Omental fat pad (tissue), 4 donors: ENCODE measurements around the gene CCND1. TPM values are rescaled to one million over a fixed set of nuclear protein-coding genes. Genes with fewer than 3 reads are reported as not detected.

Experiments
- ATAC-seq: fragments of 150-250 bp; one replicate; pipeline ENCODE4 v1.9.1; 2016; ENCODE audit warnings: mild to moderate bottlenecking, moderate library complexity; ENCODE audit not compliant: low FRiP score
- DNase-seq: peaks from one replicate; pipeline ENCODE4 v3.0.0-alpha.2; 2019; ENCODE audit warnings: low spot score
- CTCF ChIP-seq, 3 donors: fragments of 450-650 bp; IDR thresholded peaks; one replicate each; pipeline ENCODE4 v1.5.1; 2016 to 2017; ENCODE audit warnings: antibody characterized with exemption in 3 of 3, mild to moderate bottlenecking in 3 of 3, moderate library complexity in 2 of 3
- total RNA-seq, 4 donors: library from RNA; depleted of rRNA; stranded (reverse); fragments of >200 nt; gene quantifications; one replicate each; pipeline ENCODE4 v1.1.0, GENCODE V29; 2016

The CCND1 gene
- total RNA-seq, 4 donors from 2014 or later = 40.3 to 216 (median 58.2) TPM

DNA sequence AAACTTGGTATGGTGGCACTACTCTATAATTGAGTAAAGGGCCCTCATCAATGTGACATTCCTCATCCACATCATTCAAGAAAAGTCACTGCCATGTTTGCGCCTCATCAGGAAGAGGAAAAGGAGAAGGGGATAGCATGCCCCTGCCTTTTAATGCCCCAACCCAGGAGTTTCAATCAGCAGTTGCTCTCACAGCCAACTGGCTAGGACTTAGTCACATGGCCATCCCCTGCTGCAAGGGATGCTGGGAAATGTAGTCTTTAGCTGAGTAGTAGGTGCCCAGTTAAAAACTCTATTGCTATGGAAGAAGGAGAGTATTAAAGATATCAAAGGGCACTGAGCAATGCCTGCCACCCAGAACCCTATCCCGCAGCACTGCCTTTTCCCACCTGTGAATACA is 10.9 kb upstream of the CCND1 start:
- ATAC-seq (no peak), DNase-seq (no peak)
- no peak for TF ChIP-seq CTCF (IDR thresholded peaks at IDR 0.05)

- no peak for ATAC-seq
- no peak for TF ChIP-seq CTCF (IDR thresholded peaks at IDR 0.05)
- DNase-seq = no peak
These were observed 10.5 kb upstream of the CCND1 start for GRCh38 chr11:69630424-69630823.

GRCh38 chr11:69632900-69633299 is 8.1 kb upstream of the CCND1 start:
- DNase-seq (no peak), ATAC-seq (no peak)
- no peak for TF ChIP-seq CTCF (IDR thresholded peaks at IDR 0.05)

GRCh38 chr11:69634069-69634468 is 6.9 kb upstream of the CCND1 start:
- no peak for DNase-seq

DNA sequence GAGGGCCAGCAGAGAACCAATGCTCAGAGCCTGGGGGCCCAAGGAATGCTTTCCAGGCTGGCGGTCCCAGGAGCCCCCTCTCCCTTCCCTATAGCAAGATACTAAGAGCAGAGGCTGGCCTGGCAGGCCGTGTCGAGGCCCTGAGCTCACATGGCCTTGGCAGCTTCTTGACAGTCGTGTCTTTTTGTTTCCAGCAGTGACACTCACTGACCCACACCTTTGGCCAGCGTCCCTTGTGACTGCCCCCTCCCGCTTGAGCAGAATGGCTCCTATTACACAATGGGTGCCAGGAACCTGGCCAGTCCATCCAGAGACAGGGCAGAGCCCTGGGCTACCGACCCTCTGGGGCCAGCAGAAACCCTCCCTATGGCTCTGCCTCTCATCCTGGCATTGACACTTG is 6.4 kb upstream of the CCND1 start:
- DNase-seq = no peak
- no peak for ATAC-seq
- TF ChIP-seq CTCF (IDR thresholded peaks at IDR 0.05) = no peak

More at GRCh38 chr11:69634069-69634468, 6.9 kb upstream of the CCND1 start:
- no peak for TF ChIP-seq CTCF (IDR thresholded peaks at IDR 0.05)
- no peak for ATAC-seq

DNA sequence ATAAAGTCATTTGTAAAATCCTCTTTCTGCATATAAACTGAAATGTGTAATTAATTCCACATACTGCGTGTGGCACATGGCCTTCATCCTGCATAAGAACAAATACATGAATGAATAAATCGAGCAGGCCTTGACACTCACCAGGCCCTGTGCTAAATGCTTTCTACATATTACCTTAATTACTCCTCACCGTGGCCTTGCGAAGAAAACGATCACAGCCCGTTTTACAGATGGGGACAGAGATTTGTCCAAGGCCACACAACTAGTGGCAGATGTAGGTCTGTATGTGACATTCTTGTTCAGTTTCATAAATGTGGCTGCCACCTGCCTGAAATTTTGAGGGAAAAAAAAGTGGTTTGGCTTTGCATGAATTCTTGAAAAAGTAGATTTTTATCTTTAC is 5.8 kb upstream of the CCND1 start:
- no peak for TF ChIP-seq CTCF (IDR thresholded peaks at IDR 0.05)
- DNase-seq = no peak
- ATAC-seq = no peak

DNA sequence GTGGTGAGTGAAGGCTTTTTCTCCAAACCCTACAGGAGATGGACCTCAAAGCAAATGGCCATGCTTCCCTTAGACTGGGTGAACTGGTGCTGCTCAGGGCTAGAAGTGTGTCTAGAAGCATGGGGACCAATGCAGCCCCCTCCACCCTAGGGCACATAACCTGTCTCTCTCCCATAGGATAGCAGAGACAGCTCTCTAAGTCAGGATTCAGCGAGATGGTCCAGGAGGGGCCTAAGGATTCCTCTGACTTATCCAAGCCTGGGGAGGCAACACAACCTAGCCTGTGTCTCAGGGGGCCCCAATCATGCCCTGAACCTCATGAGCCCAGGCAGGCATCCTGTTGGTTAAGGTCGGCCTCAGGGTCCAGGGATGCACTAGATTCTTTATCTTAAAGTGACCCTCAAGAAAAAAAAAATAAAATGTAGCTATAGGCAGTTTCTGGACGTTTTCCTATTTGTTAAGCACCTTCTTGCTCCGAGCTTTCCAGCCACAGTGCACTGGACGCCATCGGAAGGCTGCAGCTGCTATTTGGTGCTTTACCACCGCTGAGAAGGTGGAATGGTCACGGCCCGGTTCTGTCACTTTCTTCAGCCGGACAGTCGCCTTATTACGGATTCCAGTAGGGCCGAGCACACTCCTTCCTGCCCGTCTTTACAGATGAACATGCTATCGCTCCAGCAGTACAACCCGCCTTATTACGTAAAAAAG is 5.0 kb upstream of the CCND1 start:
- no peak for TF ChIP-seq CTCF (IDR thresholded peaks at IDR 0.05)
- no peak for DNase-seq
- ATAC-seq = no peak
